ENCODE data around the gene EVC2.

DNA sequence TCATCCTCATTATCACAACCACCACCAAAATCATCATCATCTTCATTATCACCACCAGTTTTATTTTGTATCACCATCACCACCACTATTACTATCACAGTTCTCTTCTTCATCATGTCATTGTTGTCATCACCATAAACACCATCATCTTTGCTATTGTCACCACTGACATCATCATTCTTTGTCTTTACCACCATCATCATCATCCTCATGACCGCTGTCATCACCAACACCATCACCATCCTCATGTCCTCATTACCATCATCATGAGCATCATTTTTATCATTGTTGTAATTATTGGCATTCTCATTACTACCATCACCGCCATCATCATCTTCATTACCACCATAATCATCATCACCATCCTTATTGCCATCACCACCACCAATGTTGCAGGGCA is 34.0 kb upstream of the EVC2 start:
- TF ChIP-seq, protein P1, sequence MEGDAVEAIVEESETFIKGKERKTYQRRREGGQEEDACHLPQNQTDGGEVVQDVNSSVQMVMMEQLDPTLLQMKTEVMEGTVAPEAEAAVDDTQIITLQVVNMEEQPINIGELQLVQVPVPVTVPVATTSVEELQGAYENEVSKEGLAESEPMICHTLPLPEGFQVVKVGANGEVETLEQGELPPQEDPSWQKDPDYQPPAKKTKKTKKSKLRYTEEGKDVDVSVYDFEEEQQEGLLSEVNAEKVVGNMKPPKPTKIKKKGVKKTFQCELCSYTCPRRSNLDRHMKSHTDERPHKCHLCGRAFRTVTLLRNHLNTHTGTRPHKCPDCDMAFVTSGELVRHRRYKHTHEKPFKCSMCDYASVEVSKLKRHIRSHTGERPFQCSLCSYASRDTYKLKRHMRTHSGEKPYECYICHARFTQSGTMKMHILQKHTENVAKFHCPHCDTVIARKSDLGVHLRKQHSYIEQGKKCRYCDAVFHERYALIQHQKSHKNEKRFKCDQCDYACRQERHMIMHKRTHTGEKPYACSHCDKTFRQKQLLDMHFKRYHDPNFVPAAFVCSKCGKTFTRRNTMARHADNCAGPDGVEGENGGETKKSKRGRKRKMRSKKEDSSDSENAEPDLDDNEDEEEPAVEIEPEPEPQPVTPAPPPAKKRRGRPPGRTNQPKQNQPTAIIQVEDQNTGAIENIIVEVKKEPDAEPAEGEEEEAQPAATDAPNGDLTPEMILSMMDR (conservative IDR thresholded peaks at IDR 0.05; ENCODE audit: low read length), result no peak
- TF ChIP-seq EZH2phosphoT487 (IDR thresholded peaks at IDR 0.05; ENCODE audit: borderline replicate concordance), result no peak
